Hepatocyte (in vitro differentiated cells): Measurements from ENCODE around the gene FOXD4L3.
"Not testable (repeated sequence)": the region's sequence is repeated elsewhere in the genome, so short reads cannot be mapped to it uniquely, and the experiment has no call there.

Experiments
- CTCF ChIP-seq: fragments of 200-600 bp; sonication (generic); IDR thresholded peaks from 2 replicates; pipeline ENCODE4 v1.5.1; 2016; ENCODE audit warnings: antibody characterized with exemption, mild to moderate bottlenecking; ENCODE audit not compliant: poor library complexity
- EZH2phosphoT487 ChIP-seq: fragments of 200-600 bp; sonication (generic); IDR thresholded peaks from one replicate; pipeline ENCODE4 v1.6.1; 2018; ENCODE audit warnings: antibody characterized with exemption, mild to moderate bottlenecking, low read depth, moderate library complexity; ENCODE audit not compliant: unreplicated experiment, severe bottlenecking

GRCh38 chr9:68304777-68305176 lies 2.1 kb downstream of the FOXD4L3 start:
- not testable (repeated sequence) for TF ChIP-seq CTCF
- TF ChIP-seq EZH2phosphoT487: peak; percentile 34
